ENCODE data around the gene CCDC174. TPM values are rescaled to one million over a fixed set of nuclear protein-coding genes. Genes with fewer than 3 reads are reported as not detected.

Gene CCDC174
- total RNA-seq, 2 donors from 2014 or later: 18.7 to 20.1 TPM

DNA sequence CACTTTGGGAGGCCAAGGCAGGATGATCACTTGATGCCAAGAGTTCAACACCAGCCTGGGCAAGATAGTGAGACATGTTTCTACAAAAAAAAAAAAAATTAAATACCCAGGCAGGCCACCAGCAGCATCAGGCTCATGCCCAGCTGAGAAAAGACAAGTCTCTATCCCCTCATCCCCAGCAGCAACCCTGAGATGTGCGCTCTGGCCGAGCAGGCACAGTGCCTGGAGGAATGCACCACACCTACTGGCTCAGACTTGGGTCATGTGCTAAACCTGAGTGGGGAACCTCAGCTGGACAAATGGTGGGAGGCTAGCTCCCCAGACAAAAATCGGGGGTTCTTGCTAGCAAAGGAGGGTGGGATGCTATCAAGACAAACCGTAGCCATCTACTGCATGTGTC, 10.2 kb upstream of the CCDC174 start:
- Mint-ChIP-seq H3K4me1 (no peaks in the 10 kb centered on the region), H3K9me3 (no peaks in the 10 kb centered on the region), H3K36me3 (ENCODE audit: low read depth) (no peaks in the 10 kb centered on the region), H3K27ac (no peak overlapping the region), H3K4me3 (no peak overlapping the region), H3K27me3 (ENCODE audit: insufficient read depth) (peaks cover 79% of the 10 kb centered on the region)
- Histone ChIP-seq H3K4me1 (ENCODE audit: control insufficient read depth, insufficient read depth, low read length) (no peaks in the 10 kb centered on the region), H3K36me3 (ENCODE audit: control insufficient read depth, insufficient read depth, low read length) (no peaks in the 10 kb centered on the region), H3K27ac (ENCODE audit: low read depth, low read length) (no peak overlapping the region), H3K9ac (ENCODE audit: extremely low read depth, low read length, poor library complexity, severe bottlenecking) (no peak overlapping the region), H3K4me3 (ENCODE audit: low read length) (no peak overlapping the region), H3K9me3 (ENCODE audit: control insufficient read depth, low read length) (no peaks in the 10 kb centered on the region), H3K27me3 (ENCODE audit: control insufficient read depth, insufficient read depth, low read length, poor library complexity, severe bottlenecking) (peaks cover 68% of the 10 kb centered on the region)
- DNase-seq: no peak
- TF ChIP-seq, protein P1, sequence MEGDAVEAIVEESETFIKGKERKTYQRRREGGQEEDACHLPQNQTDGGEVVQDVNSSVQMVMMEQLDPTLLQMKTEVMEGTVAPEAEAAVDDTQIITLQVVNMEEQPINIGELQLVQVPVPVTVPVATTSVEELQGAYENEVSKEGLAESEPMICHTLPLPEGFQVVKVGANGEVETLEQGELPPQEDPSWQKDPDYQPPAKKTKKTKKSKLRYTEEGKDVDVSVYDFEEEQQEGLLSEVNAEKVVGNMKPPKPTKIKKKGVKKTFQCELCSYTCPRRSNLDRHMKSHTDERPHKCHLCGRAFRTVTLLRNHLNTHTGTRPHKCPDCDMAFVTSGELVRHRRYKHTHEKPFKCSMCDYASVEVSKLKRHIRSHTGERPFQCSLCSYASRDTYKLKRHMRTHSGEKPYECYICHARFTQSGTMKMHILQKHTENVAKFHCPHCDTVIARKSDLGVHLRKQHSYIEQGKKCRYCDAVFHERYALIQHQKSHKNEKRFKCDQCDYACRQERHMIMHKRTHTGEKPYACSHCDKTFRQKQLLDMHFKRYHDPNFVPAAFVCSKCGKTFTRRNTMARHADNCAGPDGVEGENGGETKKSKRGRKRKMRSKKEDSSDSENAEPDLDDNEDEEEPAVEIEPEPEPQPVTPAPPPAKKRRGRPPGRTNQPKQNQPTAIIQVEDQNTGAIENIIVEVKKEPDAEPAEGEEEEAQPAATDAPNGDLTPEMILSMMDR (conservative IDR thresholded peaks at IDR 0.05): no peak
- WGBS, 2 experiments (ENCODE audit: insufficient coverage in 1 of 2, insufficient read length in 1 of 2): 91% methylated on average over 4 of the region's 4 CpGs

DNA sequence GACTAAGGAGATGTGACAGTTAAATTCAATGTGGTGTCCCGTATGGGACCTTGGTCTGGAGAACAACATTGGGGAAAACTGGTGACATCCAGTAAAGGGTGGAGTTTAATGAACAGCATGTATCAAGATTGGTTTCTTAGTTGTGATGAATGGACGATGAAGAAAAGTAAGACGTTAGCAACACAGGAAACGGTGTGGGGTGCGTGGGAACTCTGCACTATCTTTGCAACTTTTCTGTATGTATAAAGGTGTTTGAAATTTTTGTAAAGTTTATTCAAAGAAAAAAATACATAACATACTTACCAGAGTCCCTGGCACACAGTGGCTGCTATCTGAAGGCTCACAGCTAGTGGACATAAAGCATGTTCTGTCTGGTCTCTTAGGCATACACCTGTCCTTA, 6.1 kb upstream of the CCDC174 start:
- H3K36me3 Mint-ChIP-seq (ENCODE audit: low read depth): no peaks in the 10 kb centered on the region
- TF ChIP-seq, protein P1 (conservative IDR thresholded peaks at IDR 0.05): no peak

DNA sequence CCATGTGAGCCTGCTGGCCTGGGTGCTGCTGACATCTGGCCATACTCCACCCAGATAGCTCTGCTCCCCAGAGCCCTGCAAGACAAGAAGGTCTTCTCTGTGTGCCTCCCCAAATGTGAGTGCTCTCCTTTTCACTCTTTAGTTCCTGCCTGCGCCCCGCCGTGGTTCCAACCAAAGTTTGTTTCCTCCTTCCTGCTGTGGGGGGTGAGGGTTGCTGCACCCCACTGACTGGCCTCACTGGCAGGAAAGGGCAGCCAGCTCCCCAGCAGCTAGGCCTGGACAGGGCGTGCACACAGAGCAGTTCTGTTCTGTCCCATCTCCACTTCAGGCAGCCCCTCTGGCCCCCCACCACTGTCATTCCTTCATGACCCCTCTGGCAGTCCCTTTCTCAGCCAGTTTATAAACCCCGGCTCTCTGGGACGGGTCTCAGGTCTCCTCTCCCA, 5.4 kb upstream of the CCDC174 start:
- Mint-ChIP-seq H3K27ac (no peak overlapping the region), H3K4me1 (no peaks in the 10 kb centered on the region), H3K9me3 (no peaks in the 10 kb centered on the region), H3K36me3 (ENCODE audit: low read depth) (no peaks in the 10 kb centered on the region), H3K27me3 (ENCODE audit: insufficient read depth) (peaks cover 57% of the 10 kb centered on the region), H3K4me3 (no peak overlapping the region)
- 91 to 100% methylated on average over 4 to 6 of the region's 6 CpGs for WGBS, 2 experiments (ENCODE audit: insufficient coverage in 1 of 2, insufficient read length in 1 of 2)
- H3K27ac ChIP-seq (ENCODE audit: low read depth, low read length): no peak overlapping the region
- H3K27me3 ChIP-seq (ENCODE audit: control insufficient read depth, insufficient read depth, low read length, poor library complexity, severe bottlenecking): peaks cover 46% of the 10 kb centered on the region
- no peaks in the 10 kb centered on the region for H3K36me3 ChIP-seq (ENCODE audit: control insufficient read depth, insufficient read depth, low read length)
- no peak overlapping the region for H3K4me3 ChIP-seq (ENCODE audit: low read length)
- no peak overlapping the region for H3K9ac ChIP-seq (ENCODE audit: extremely low read depth, low read length, poor library complexity, severe bottlenecking)
- no peak for DNase-seq
- TF ChIP-seq, protein P1 (conservative IDR thresholded peaks at IDR 0.05): no peak
- no peaks in the 10 kb centered on the region for H3K4me1 ChIP-seq (ENCODE audit: control insufficient read depth, insufficient read depth, low read length)
- no peaks in the 10 kb centered on the region for H3K9me3 ChIP-seq (ENCODE audit: control insufficient read depth, low read length)

More for the DNA sequence above, 6.1 kb upstream of the CCDC174 start:
- Mint-ChIP-seq H3K4me3 (no peak overlapping the region), H3K4me1 (no peaks in the 10 kb centered on the region), H3K9me3 (no peaks in the 10 kb centered on the region), H3K27ac (no peak overlapping the region), H3K27me3 (ENCODE audit: insufficient read depth) (peaks cover 59% of the 10 kb centered on the region)
- Histone ChIP-seq H3K4me1 (ENCODE audit: control insufficient read depth, insufficient read depth, low read length) (no peaks in the 10 kb centered on the region), H3K27ac (ENCODE audit: low read depth, low read length) (no peak overlapping the region), H3K9me3 (ENCODE audit: control insufficient read depth, low read length) (no peaks in the 10 kb centered on the region), H3K9ac (ENCODE audit: extremely low read depth, low read length, poor library complexity, severe bottlenecking) (no peak overlapping the region), H3K27me3 (ENCODE audit: control insufficient read depth, insufficient read depth, low read length, poor library complexity, severe bottlenecking) (peaks cover 46% of the 10 kb centered on the region), H3K4me3 (ENCODE audit: low read length) (no peak overlapping the region), H3K36me3 (ENCODE audit: control insufficient read depth, insufficient read depth, low read length) (no peaks in the 10 kb centered on the region)
- no peak for DNase-seq
- WGBS, 2 experiments (ENCODE audit: insufficient coverage in 1 of 2, insufficient read length in 1 of 2): 80 to 94% methylated on average over 1 to 5 of the region's 5 CpGs

Measured in endodermal cell (in vitro differentiated cells).